Measurements from ENCODE around the gene JADE1.

GRCh38 chr4:128769011-128769410 is 40.5 kb upstream of the JADE1 start:
- no peak for TF ChIP-seq ZNF274 (IDR thresholded peaks at IDR 0.05; ENCODE audit: low read depth, low read length)
- no peak for TF ChIP-seq YY1 (IDR thresholded peaks at IDR 0.05; ENCODE audit: insufficient read depth, insufficient read length)
